ENCODE data around the gene LTB4R2.

LTB4R2 gene

DNA sequence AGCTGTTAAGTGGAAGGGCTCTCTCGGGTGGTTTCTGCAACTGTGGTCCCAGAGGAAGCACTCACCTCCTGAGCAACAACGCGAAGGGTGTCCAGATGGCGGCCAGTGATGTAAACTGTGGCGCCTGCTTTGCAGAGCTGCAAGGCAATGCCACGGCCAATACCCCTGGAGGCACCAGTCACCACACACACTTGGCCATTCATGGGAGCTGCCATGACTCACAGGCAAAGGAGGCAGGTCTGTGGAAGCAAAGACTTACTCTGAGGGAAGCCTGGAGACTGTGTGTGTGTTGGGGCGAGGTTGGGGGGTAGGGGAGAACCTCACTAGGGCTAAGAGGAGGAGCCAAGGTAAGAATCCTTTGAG is 11.1 kb upstream of the LTB4R2 start:
- no peak for DNase-seq

DNA sequence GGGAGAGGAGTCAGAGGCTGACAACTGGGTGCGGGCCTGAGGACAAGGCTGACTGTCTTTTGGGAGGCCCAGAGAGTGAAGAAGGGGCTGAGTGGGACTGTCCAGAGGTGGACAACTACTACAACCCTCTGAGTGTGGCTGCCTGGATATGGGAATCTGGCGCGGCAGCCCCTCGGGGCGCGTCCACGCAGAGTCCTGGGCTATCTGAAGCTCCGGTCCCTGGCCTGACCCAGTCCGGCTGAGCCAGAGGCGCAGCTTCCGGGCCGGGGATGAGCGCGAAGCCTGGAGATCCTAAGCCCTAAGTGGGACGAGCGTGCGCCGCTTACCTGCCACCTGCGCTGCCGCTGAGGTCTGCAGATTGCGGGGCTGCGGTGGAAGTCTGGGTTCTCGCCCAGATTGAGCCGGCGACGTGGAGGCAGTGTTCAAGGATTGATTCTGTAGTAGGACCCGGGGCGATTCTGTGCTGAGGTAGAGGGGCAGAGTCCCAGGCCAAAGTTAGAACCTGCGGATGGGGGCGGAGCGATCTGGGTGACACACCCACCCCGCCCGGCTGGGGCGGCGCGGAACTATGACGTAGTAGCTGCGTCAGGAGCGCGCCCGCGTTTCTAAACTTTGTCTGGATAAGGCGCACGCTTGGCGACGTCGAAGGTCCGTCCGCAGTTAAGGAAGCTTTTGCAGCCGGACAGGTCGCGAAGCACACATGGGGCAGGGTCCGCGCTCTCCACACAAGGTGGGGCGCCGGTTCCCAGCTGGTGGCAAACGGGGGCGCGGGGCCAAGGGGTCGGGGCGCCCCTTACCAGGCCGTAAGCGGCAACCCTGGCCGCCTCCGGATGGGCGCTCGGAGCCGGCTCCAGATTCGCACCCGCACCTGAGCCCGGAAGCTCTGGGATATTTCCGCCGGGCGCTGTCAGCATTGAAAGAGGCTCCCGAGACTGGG is 10.4 kb upstream of the LTB4R2 start, which contains the start of the genes DHRS1 and NOP9:
Gene DHRS1 (minus strand): TSS at position 526 of the 937 bp plus-strand sequence. CDS start 674 bp downstream, outside the sequence.
Gene NOP9 (plus strand): TSS at position 596 of the 937 bp plus-strand sequence. CDS start 105 bp downstream, at position 701.
- DNase-seq: peak; percentile 90

- DNase-seq: no peak
These were observed 9.5 kb upstream of the LTB4R2 start for GRCh38 chr14:24300326-24300980.

GRCh38 chr14:24304019-24304387 is 5.9 kb upstream of the LTB4R2 start:
- DNase-seq: no peak

DNA sequence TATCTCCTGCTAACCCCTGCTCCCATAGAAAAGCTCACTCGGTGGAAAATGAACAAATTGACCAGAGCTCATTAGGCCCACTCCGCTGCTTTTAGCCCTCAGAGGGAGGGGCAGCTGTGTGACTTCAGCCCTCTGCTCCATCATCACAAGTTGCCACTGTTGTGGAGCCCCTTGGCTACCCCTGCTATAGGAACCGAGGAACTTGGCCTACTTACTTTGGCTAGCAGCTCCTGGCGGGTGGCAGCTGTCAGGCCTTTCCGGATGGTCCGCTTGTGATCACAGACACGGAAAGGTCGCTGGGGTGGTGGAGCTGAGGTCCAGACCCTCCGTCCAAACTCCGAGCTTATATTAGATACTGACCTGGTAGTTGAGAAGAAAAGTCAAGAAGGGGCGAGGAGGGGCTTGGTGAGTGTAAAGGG is 2.8 kb upstream of the LTB4R2 start:
- DNase-seq: no peak

- peak; percentile 65 for DNase-seq
These were observed 2.2 kb upstream of the LTB4R2 start, which contains the start of gene CIDEB for GRCh38 chr14:24307575-24308341. TSS of gene CIDEB (minus strand) at chr14:24307977. CDS start at chr14:24307858, 119 bp downstream.

DNA sequence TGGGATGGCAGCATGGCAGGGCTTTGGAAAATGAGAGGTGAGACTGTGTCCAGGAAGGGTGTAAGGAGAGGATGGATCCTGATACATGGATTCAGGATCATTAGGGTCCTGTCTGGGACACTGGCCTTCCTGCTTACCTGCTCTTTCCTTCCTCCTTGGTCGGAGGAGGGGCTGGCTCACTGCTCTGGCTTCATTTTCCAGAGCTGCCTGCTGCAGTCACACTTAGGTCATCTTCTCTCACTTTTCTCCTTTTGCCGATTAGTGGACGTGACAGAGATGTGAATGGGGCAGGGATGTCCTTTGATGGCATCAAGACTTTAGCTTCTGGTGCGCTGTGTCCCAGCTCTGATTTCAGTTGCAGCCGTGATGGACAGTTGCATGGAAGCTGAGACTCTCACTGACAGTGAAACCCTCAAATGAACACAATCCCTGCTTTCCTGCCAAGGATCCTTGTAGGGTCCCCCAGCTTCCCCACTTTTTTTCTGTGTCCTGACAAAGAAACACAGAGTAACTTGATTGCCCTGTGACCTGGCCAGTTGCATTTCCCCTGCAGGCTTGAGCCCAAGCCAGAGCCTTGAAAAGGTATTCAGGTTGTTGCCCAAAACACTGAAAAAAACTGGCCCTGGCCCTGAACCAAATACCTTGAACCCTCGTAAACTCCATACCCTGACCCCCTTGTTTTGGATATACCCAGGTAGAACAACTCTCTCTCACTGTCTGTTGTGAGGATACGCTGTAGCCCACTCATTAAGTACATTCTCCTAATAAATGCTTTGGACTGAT is 1.4 kb upstream of the LTB4R2 start:
- DNase-seq: no peak

DNA sequence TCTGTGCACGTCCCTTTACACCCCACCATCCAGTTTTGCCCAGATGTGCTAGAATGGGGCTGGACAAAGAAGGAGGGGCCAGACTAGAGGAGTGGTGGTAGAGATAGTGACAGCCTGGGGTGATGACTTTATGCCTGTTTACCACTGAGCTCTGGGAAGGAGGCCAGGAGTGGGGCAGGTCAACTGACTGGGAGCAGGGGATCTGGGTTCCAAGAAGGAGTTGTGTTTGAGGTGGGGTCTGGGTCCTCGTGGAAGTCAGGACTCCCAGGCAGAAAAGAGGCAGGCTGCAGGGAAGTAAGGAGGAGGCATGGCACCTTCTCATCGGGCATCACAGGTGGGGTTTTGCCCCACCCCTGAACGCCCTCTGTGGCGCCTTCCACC is 315 bp downstream of the LTB4R2 start:
- no peak for DNase-seq

GRCh38 chr14:24310646-24311604 is 985 bp downstream of the LTB4R2 start, which contains the start of gene LTB4R:
TSS of gene LTB4R (plus strand) at chr14:24311502. CDS start at chr14:24315652, 4,150 bp downstream.
- DNase-seq: peak; percentile 94

DNA sequence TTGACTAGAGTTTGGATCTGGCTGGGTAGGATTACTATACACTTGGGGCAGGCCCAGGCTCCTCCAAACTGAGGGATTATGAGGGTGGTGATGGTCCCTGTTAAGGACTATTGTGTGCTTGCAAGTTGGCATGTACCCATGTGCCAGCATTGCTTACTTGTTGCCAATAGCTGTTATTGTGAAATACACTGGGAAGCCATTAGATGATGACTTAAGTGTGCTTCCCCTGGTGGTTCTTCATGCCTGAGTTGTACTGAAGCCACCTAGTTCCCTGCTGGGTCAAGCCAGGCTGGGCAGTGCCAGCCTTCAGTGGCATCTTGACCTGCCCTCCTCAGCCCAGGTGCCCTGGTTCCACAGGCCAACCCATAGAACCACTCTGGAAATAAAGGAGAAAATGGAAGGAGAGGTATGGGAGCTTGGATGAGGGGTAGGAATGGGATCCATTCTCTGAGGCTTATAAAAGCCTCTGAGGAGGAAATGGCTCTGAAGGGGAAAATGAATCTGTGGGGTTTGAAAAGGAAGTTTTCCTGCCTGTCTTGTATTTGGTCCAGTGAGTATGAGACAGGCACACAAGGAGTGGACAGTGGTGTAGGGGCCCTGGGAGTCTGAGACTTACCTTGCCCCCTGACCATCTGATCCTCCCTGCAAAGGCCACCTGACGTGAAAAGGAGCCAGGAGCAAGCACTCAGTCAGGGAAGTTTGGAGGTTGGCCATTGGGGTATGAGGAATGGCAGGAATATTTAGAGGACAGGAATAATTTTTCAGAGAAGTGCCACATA is 2.1 kb downstream of the LTB4R2 start:
- DNase-seq: no peak

GRCh38 chr14:24312736-24313507 is 3.0 kb downstream of the LTB4R2 start:
- DNase-seq: no peak

- no peak for DNase-seq
These were observed 4.0 kb downstream of the LTB4R2 start for GRCh38 chr14:24313913-24314312.

DNA sequence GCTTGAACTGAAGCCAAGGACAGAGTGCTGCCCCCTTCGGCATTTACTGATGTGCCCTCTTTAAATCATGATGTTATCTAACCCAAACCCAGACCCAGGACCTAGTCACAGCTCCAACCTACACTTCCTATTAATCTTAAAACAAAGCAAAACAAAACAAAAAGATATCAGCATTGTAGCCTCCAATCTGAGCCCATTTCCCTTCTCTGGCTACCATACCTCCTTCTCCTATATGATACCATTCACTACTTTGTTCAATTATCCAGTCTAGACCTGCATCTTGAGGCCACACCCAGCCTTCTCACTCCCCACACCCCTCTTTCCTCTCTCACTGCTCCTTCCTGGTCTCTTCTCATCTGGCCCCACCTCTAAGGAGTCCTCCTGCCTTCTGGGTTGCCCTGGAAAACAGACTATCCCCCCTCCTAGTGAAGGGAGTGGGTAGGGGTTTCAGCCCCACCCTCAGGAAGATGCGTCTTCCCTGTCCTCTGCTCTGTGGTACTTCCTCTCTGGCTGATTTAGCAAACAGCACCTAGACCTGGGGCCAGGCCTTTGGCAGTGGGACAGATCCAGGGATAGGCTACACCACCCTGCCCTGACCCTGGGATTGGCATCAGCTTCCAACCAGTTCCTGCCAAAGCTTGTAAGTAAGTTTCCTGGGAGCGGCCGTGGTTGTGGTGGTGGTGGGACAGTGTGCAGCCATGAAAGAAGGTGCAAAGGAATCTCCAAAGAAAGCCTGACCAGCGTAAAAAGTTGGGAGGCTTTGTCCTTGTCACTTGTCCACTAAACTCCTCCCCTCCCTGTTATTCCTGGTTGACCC is 4.6 kb downstream of the LTB4R2 start:
- DNase-seq: no peak

DNA sequence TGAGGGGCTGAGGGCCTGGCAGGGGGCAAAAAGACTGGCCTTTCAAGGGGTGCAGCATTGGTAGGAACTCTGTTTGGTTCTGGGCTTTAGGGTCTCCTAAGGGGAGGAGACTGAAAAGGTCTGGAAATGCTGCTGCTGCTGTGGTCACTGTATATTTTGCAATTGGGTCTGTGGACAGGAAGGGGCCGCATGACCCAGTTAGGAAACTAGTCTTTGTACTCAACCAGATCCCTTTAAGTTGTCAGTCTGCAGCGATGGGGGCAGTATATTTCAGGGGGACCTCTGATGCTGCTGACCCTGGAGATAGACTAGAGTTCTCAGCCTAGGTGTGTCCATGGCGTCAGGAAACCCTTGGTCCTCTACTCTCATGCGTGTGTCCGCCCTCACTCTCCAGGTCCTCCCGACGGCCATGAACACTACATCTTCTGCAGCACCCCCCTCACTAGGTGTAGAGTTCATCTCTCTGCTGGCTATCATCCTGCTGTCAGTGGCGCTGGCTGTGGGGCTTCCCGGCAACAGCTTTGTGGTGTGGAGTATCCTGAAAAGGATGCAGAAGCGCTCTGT is 5.4 kb downstream of the LTB4R2 start:
- no peak for DNase-seq

GRCh38 chr14:24315807-24316596 is 6.1 kb downstream of the LTB4R2 start:
- DNase-seq: peak; percentile 65

- DNase-seq: no peak
These were observed 6.6 kb downstream of the LTB4R2 start for GRCh38 chr14:24316597-24316950.

Data from right kidney (tissue), 1 donor.